ENCODE measurements around the gene HDHD3.

HDHD3 gene

GRCh38 chr9:113360242-113360842 lies 16.4 kb downstream of the HDHD3 start:
- TF ChIP-seq, protein P1, sequence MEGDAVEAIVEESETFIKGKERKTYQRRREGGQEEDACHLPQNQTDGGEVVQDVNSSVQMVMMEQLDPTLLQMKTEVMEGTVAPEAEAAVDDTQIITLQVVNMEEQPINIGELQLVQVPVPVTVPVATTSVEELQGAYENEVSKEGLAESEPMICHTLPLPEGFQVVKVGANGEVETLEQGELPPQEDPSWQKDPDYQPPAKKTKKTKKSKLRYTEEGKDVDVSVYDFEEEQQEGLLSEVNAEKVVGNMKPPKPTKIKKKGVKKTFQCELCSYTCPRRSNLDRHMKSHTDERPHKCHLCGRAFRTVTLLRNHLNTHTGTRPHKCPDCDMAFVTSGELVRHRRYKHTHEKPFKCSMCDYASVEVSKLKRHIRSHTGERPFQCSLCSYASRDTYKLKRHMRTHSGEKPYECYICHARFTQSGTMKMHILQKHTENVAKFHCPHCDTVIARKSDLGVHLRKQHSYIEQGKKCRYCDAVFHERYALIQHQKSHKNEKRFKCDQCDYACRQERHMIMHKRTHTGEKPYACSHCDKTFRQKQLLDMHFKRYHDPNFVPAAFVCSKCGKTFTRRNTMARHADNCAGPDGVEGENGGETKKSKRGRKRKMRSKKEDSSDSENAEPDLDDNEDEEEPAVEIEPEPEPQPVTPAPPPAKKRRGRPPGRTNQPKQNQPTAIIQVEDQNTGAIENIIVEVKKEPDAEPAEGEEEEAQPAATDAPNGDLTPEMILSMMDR (IDR thresholded peaks at IDR 0.05; ENCODE audit: low read length), result no peak
- TF ChIP-seq EZH2 (optimal IDR thresholded peaks at IDR 0.05; ENCODE audit: low read depth, low read length) (no peak), EZH2phosphoT487 (IDR thresholded peaks at IDR 0.05; ENCODE audit: low read length) (no peak)
- H3K4me2 ChIP-seq (ENCODE audit: low read depth, low read length), result no peak overlapping the region
- no peaks in the 10 kb centered on the region for H3K9me3 ChIP-seq (replicated peaks; ENCODE audit: insufficient read depth, low read length)

DNA sequence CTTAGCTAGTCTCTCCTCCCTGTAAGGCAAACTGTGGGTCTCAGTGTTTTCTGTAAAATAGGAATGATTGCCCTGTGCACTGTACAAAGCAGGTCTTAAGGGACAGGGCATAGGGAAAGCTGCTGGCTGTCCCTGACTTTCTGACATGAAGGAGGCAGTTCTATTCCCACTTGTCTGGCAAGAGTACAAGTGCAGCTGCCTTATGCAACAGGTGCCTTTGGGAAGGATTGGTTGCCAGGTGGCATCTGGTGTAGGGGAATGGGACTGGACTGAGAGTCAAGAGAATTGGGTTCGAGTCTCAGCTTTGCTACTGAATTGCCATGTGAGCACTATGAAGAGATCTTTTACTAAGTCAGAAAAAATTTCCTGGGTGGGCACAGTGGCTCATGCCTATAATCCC lies 17.4 kb downstream of the HDHD3 start:
- Histone ChIP-seq H3F3A (ENCODE audit: insufficient read depth, low read length) (no peaks in the 10 kb centered on the region; the same call in 1 of the 2 replicates), H2AFZ (ENCODE audit: low read length) (no peak overlapping the region), H4K20me1 (ENCODE audit: insufficient read depth, low read length) (no peaks in the 10 kb centered on the region), H3K4me2 (ENCODE audit: low read depth, low read length) (no peak overlapping the region), H3K9me3 (replicated peaks; ENCODE audit: insufficient read depth, low read length) (no peaks in the 10 kb centered on the region), H3K9me2 (replicated peaks; ENCODE audit: insufficient read depth, low read length) (no peaks in the 10 kb centered on the region), H3K9ac (ENCODE audit: low read length) (no peak overlapping the region), H3K79me2 (ENCODE audit: low read length) (peaks cover 16% of the 10 kb centered on the region), H3K36me3 (replicated peaks; ENCODE audit: insufficient read depth, low read length) (no peaks in the 10 kb centered on the region), H3K27me3 (replicated peaks; ENCODE audit: insufficient read depth, low read length) (no peaks in the 10 kb centered on the region), H3K4me3 (ENCODE audit: low read length) (no peak overlapping the region), H3K4me1 (ENCODE audit: low read length) (no peaks in the 10 kb centered on the region), H3K27ac (ENCODE audit: low read length) (no peak overlapping the region)
- TF ChIP-seq, protein P1 (IDR thresholded peaks at IDR 0.05; ENCODE audit: low read length), result no peak
- no peak for TF ChIP-seq EZH2 (optimal IDR thresholded peaks at IDR 0.05; ENCODE audit: low read depth, low read length)
- TF ChIP-seq EZH2phosphoT487 (IDR thresholded peaks at IDR 0.05; ENCODE audit: low read length), result no peak
- no peak for DNase-seq

More at GRCh38 chr9:113360242-113360842, 16.4 kb downstream of the HDHD3 start:
- Histone ChIP-seq H3K4me3 (ENCODE audit: low read length) (no peak overlapping the region), H3F3A (ENCODE audit: insufficient read depth, low read length) (no peaks in the 10 kb centered on the region), H3K27me3 (replicated peaks; ENCODE audit: insufficient read depth, low read length) (no peaks in the 10 kb centered on the region), H3K9ac (ENCODE audit: low read length) (no peak overlapping the region), H3K36me3 (replicated peaks; ENCODE audit: insufficient read depth, low read length) (no peaks in the 10 kb centered on the region), H2AFZ (ENCODE audit: low read length) (no peak overlapping the region), H3K4me1 (ENCODE audit: low read length) (no peaks in the 10 kb centered on the region), H4K20me1 (ENCODE audit: insufficient read depth, low read length) (no peaks in the 10 kb centered on the region), H3K79me2 (ENCODE audit: low read length) (peaks cover 16% of the 10 kb centered on the region), H3K9me2 (replicated peaks; ENCODE audit: insufficient read depth, low read length) (no peaks in the 10 kb centered on the region), H3K27ac (ENCODE audit: low read length) (no peak overlapping the region)
- no peak for DNase-seq

DNA sequence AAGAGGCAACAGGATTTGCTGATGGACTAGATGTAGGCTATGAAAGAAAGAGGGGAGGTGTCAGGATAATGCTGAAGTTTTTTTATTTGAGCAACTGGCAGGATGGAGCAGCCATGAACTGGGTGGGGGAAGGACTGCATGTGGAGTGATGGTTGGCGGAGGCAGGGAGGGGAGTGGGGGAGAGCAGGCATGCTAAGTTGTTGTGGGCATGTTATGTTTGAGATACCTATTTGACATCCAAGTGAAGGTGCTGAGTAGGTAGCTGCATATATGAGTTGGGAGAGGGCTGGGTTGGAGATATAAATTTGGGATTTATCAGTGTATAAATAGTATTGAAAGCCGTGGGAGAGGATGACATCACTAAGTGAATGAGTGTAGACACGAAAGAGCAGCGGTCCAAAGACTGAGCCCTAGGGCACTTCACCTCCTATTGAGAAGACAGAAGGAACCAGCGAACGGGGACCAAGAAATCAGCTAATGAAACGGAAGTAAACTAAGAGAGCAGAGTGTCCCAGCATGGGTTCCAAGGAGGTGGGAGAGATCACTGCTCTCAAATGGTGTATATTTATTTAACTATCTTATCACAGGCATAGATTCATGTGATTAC lies 20.0 kb downstream of the HDHD3 start:
- no peak for DNase-seq

More for the DNA sequence above, 20.0 kb downstream of the HDHD3 start:
- Histone ChIP-seq H3K27ac (ENCODE audit: low read length) (no peak overlapping the region), H3K9ac (ENCODE audit: low read length) (no peak overlapping the region), H3K36me3 (replicated peaks; ENCODE audit: insufficient read depth, low read length) (no peaks in the 10 kb centered on the region), H3F3A (ENCODE audit: insufficient read depth, low read length) (peaks cover 3% of the 10 kb centered on the region), H3K4me3 (ENCODE audit: low read length) (no peak overlapping the region), H3K4me2 (ENCODE audit: low read depth, low read length) (no peak overlapping the region), H3K27me3 (replicated peaks; ENCODE audit: insufficient read depth, low read length) (no peaks in the 10 kb centered on the region), H3K9me2 (replicated peaks; ENCODE audit: insufficient read depth, low read length) (no peaks in the 10 kb centered on the region), H3K4me1 (ENCODE audit: low read length) (peaks cover 12% of the 10 kb centered on the region), H4K20me1 (ENCODE audit: insufficient read depth, low read length) (no peaks in the 10 kb centered on the region), H3K79me2 (ENCODE audit: low read length) (peaks cover 37% of the 10 kb centered on the region), H3K9me3 (replicated peaks; ENCODE audit: insufficient read depth, low read length) (no peaks in the 10 kb centered on the region), H2AFZ (ENCODE audit: low read length) (no peak overlapping the region)
- no peak for TF ChIP-seq EZH2phosphoT487 (IDR thresholded peaks at IDR 0.05; ENCODE audit: low read length)
- no peak for TF ChIP-seq EZH2 (optimal IDR thresholded peaks at IDR 0.05; ENCODE audit: low read depth, low read length)
- TF ChIP-seq, protein P1 (IDR thresholded peaks at IDR 0.05; ENCODE audit: low read length), result no peak

Measured in MM.1S (cell line).